Nephron (organoid): ENCODE data around the gene PSMD10.
A peak's percentile ranks its signal among the peaks of the same experiment; 100 is the strongest.

Source experiments
- H3K27ac Mint-ChIP-seq, 3 experiments: 2 replicates each; pipeline ENCODE4 v1.8.0; 2020; ENCODE audit warnings: mixed read lengths in 3 of 3, mild to moderate bottlenecking in 2 of 3, moderate library complexity in 1 of 3
- H3K27me3 Mint-ChIP-seq: 2 replicates; pipeline ENCODE4 v1.8.0; 2021; ENCODE audit warnings: low read depth, mild to moderate bottlenecking, moderate library complexity, mixed read lengths
- H3K36me3 Mint-ChIP-seq: 2 replicates; pipeline ENCODE4 v1.8.0; 2020; ENCODE audit warnings: low read depth, mixed read lengths
- H3K4me1 Mint-ChIP-seq: 2 replicates; pipeline ENCODE4 v1.8.0; 2020; ENCODE audit warnings: mixed read lengths
- H3K4me3 Mint-ChIP-seq, 3 experiments: 2 replicates each; pipeline ENCODE4 v1.8.0; 2020; ENCODE audit warnings: mild to moderate bottlenecking in 3 of 3, mixed read lengths in 3 of 3, moderate library complexity in 2 of 3
- H3K9me3 Mint-ChIP-seq: 2 replicates; pipeline ENCODE4 v1.8.0; 2020; ENCODE audit warnings: mixed read lengths
- TF ChIP-seq, protein P1 (sequence below), 3 experiments: fragments of 200-600 bp; sonication (generic); IDR thresholded peaks; one replicate each; pipeline ENCODE4 v1.5.0; 2021; ENCODE audit warnings: antibody characterized with exemption in 3 of 3; ENCODE audit not compliant: unreplicated experiment in 3 of 3

Gene PSMD10

DNA sequence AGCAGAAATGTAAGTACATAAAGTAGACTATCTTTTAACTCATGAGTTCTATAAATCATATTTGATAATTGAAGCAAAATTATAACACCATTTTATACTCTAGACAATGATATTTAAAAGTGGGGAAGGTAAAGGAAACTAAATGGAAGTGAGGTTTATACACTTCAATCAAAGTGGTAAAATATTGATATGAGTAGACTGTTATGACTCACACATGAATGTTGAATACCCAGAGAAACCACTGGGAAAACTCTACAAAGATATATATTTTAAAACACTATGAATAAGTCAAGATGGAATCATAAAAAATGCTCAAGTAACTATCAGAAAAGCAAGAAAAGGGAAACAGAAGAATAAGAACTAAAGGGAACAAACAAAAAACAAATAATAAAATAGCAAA is 38.1 kb downstream of the PSMD10 start:
- TF ChIP-seq, protein P1, sequence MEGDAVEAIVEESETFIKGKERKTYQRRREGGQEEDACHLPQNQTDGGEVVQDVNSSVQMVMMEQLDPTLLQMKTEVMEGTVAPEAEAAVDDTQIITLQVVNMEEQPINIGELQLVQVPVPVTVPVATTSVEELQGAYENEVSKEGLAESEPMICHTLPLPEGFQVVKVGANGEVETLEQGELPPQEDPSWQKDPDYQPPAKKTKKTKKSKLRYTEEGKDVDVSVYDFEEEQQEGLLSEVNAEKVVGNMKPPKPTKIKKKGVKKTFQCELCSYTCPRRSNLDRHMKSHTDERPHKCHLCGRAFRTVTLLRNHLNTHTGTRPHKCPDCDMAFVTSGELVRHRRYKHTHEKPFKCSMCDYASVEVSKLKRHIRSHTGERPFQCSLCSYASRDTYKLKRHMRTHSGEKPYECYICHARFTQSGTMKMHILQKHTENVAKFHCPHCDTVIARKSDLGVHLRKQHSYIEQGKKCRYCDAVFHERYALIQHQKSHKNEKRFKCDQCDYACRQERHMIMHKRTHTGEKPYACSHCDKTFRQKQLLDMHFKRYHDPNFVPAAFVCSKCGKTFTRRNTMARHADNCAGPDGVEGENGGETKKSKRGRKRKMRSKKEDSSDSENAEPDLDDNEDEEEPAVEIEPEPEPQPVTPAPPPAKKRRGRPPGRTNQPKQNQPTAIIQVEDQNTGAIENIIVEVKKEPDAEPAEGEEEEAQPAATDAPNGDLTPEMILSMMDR (IDR thresholded peaks at IDR 0.05; ENCODE audit: unreplicated experiment in 3 of 3), result no peak
- H3K4me3 Mint-ChIP-seq, result no peak overlapping the region
- peaks cover 39% of the 10 kb centered on the region for H3K27me3 Mint-ChIP-seq
- no peak overlapping the region for H3K27ac Mint-ChIP-seq
- H3K4me1 Mint-ChIP-seq, result peaks cover 40% of the 10 kb centered on the region
- H3K9me3 Mint-ChIP-seq, result no peaks in the 10 kb centered on the region
- no peaks in the 10 kb centered on the region for H3K36me3 Mint-ChIP-seq

DNA sequence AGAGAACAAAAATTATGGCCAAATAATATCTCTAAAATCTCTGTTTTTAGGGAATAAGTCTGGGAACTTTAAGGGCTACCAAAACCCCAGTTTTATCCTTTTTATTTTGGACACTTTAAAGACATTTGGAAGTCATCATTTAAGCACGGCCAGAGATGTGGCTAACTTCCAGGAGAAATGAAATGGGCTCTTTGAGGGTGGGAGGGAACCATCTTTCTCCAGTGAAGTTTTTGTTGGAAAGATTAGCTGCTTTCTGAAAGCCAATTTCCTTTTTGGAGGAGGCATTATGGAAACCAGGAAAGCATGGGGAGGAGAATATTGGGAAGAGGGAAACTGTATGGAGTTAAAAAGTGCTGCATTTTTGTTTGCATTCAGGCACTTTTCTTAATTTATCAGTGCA is 41.7 kb downstream of the PSMD10 start:
- TF ChIP-seq, protein P1 (IDR thresholded peaks at IDR 0.05; ENCODE audit: unreplicated experiment in 3 of 3), result no peak
- Mint-ChIP-seq H3K27ac (peak overlapping the region; percentile 73 to 94 (median 88)), H3K4me3 (peak overlapping the region in 1 of 3 experiments; percentile 43), H3K9me3 (no peaks in the 10 kb centered on the region), H3K27me3 (peaks cover 44% of the 10 kb centered on the region), H3K4me1 (peaks cover 27% of the 10 kb centered on the region), H3K36me3 (no peaks in the 10 kb centered on the region)

GRCh38 chrX:108044554-108045256 is 46.6 kb downstream of the PSMD10 start, which contains the start of gene VSIG1:
Gene VSIG1, plus strand, starts transcription at chrX:108045065. Its CDS starts 66 bp downstream, at chrX:108045131.
- peaks cover 50% of the 10 kb centered on the region for H3K27me3 Mint-ChIP-seq
- H3K4me3 Mint-ChIP-seq, result no peak within 1 kb of the TSS
- no peaks in the 10 kb centered on the region for H3K9me3 Mint-ChIP-seq
- TF ChIP-seq, protein P1 (IDR thresholded peaks at IDR 0.05; ENCODE audit: unreplicated experiment in 3 of 3), result no peak
- peaks cover 16% of the 10 kb centered on the region for H3K4me1 Mint-ChIP-seq
- peak within 1 kb of the TSS in 2 of 3 experiments; percentile 2 to 23 for H3K27ac Mint-ChIP-seq
- no peaks in the 10 kb centered on the region for H3K36me3 Mint-ChIP-seq

- H3K4me1 Mint-ChIP-seq, result peaks cover 21% of the 10 kb centered on the region
- TF ChIP-seq, protein P1 (IDR thresholded peaks at IDR 0.05; ENCODE audit: unreplicated experiment in 3 of 3), result no peak
- no peak overlapping the region for H3K27ac Mint-ChIP-seq
Observed at GRCh38 chrX:108036298-108036973, 54.9 kb downstream of the PSMD10 start.

DNA sequence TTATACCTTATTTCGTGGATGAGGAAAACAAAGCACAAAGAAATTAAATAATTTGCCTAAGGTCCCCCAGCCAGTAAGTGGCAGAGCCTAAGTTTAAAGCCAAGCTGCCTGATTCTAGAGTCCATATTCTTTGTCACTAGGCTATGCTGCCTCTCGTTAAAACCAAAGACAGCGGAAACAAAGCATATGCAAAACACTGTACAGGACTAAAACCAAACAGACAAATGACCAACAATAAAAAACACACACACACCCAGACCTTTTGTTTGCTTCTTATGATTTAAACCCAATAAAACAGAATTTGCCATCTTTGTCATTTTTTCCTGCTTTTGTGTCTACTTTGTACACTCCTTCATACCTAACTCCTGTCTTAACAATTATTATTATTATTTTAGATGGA is 56.6 kb downstream of the PSMD10 start:
- Mint-ChIP-seq H3K4me3 (no peak overlapping the region), H3K9me3 (no peaks in the 10 kb centered on the region), H3K4me1 (peaks cover 21% of the 10 kb centered on the region), H3K27ac (peak overlapping the region in 1 of 3 experiments; percentile 93), H3K27me3 (peaks cover 61% of the 10 kb centered on the region), H3K36me3 (no peaks in the 10 kb centered on the region)
- TF ChIP-seq, protein P1 (IDR thresholded peaks at IDR 0.05; ENCODE audit: unreplicated experiment in 3 of 3), result no peak

More at GRCh38 chrX:108036298-108036973, 54.9 kb downstream of the PSMD10 start:
- Mint-ChIP-seq H3K9me3 (no peaks in the 10 kb centered on the region), H3K27me3 (peaks cover 65% of the 10 kb centered on the region), H3K4me3 (no peak overlapping the region), H3K36me3 (no peaks in the 10 kb centered on the region)
